GM12878 (cell line): ENCODE results near the gene SEMA4A. TPM values are rescaled to one million over a fixed set of nuclear protein-coding genes. Genes with fewer than 3 reads are reported as not detected.
"Not testable (repeated sequence)": the region's sequence is repeated elsewhere in the genome, so short reads cannot be mapped to it uniquely, and the experiment has no call there.

Experiments used
- ATAC-seq: fragments of 200-7000 bp; cut with Tn5 transposase; 3 replicates; pipeline ENCODE4 v1.9.1; 2020; ENCODE audit warnings: mild to moderate bottlenecking, moderate library complexity
- BruUV-seq: library from RNA; stranded (reverse); fragments of 400-500 nt; replicated peaks from 2 replicates; lab custom pipeline; 2021; lab: Mats Ljungman, UMichigan
- CTCF ChIA-PET: fragments of 300-600 bp; sonication (Branson Sonifier 250); formaldehyde crosslinking; extraction: SDS; loops from one replicate; lab custom pipeline; 2021; ENCODE audit warnings: inconsistent platforms; lab: Yijun Ruan, JAX
- POLR2A ChIA-PET: fragments of 350-600 bp; formaldehyde crosslinking; extraction: SDS; loops from one replicate; lab custom pipeline; 2021; ENCODE audit warnings: inconsistent platforms; lab: Charles Lee
- RAD21 ChIA-PET: fragments of 300-600 bp; sonication (Branson Sonifier 250); formaldehyde crosslinking; loops from one replicate; lab custom pipeline; 2023; ENCODE audit warnings: antibody characterized with exemption; ENCODE audit not compliant: unreplicated experiment; lab: Charles Lee
- SMC1A ChIA-PET: fragments of 300-600 bp; sonication (Branson Sonifier 250); formaldehyde crosslinking; loops from one replicate; lab custom pipeline; 2023; ENCODE audit not compliant: unreplicated experiment, uncharacterized antibody; lab: Charles Lee
- DNase-seq: peaks from one replicate; pipeline ENCODE4 v3.0.0-alpha.2; 2011; ENCODE audit warnings: low read depth, low spot score
- FAIRE-seq: peaks from 3 replicates; lab custom pipeline; 2011; peaks lifted over from hg19 to GRCh38; lab: Jason Lieb, UNC
- H2AFZ ChIP-seq: 2 replicates; pipeline ENCODE4 v1.6.0; 2011; ENCODE audit warnings: low read depth, low read length, control low read depth; ENCODE audit not compliant: control insufficient read depth
- H3K27ac ChIP-seq: 2 replicates; pipeline ENCODE4 v1.5.1; 2011; ENCODE audit warnings: control low read depth; ENCODE audit not compliant: control insufficient read depth, insufficient read depth
- H3K27me3 ChIP-seq, 2 experiments: replicated peaks in 1 of 2; 2 replicates each; pipeline versions ENCODE4 v1.6.0 to v1.6.1; 2011; ENCODE audit warnings: low read length in 1 of 2; ENCODE audit not compliant: control insufficient read depth in 2 of 2, insufficient read depth in 2 of 2
- H3K36me3 ChIP-seq, 2 experiments: 2 replicates each; pipeline ENCODE4 v1.5.1; 2011; ENCODE audit warnings: low read length in 1 of 2; ENCODE audit not compliant: control insufficient read depth in 2 of 2, insufficient read depth in 2 of 2
- H3K4me1 ChIP-seq: 2 replicates; pipeline ENCODE4 v1.6.1; 2011; ENCODE audit warnings: mild to moderate bottlenecking, low read length, moderate library complexity, mixed read lengths; ENCODE audit not compliant: control insufficient read depth, insufficient read depth
- H3K4me2 ChIP-seq: 2 replicates; pipeline ENCODE4 v1.6.0; 2011; ENCODE audit warnings: control low read depth; ENCODE audit not compliant: control insufficient read depth, insufficient read depth
- H3K4me3 ChIP-seq: fragments of 200-600 bp; sonication (generic); 2 replicates; pipeline ENCODE4 v1.5.1; 2016
- H3K79me2 ChIP-seq: 2 replicates; pipeline ENCODE4 v1.6.0; 2011; ENCODE audit warnings: low read length; ENCODE audit not compliant: control insufficient read depth, insufficient read depth
- H3K9ac ChIP-seq: 2 replicates; pipeline ENCODE4 v1.8.0; 2011; ENCODE audit warnings: low read length, control low read depth, mixed read lengths; ENCODE audit not compliant: control insufficient read depth, insufficient read depth
- H3K9me3 ChIP-seq: replicated peaks from 3 replicates; pipeline ENCODE4 v1.5.1; 2011; ENCODE audit warnings: mild to moderate bottlenecking, low read length; ENCODE audit not compliant: control insufficient read depth, insufficient read depth
- H4K20me1 ChIP-seq: 2 replicates; pipeline ENCODE4 v1.6.0; 2011; ENCODE audit not compliant: control insufficient read depth, insufficient read depth
- WGBS: methylation state at CpG from one replicate; pipeline ENCODE4 v1.1.6; 2016; ENCODE audit warnings: low lambda C conversion rate; ENCODE audit not compliant: insufficient replicate concordance, insufficient coverage; ENCODE audit errors: missing lambda C conversion rate; 5-methylcytosine and 5-hydroxymethylcytosine counted together
- in situ Hi-C: fragments of 300-500 bp; cut with MboI; formaldehyde crosslinking; loops from 9 replicates; pipeline ENCODE4 v1.14.3; 2018; ENCODE audit warnings: mixed read lengths
- intact Hi-C: fragments of 100-400 bp; cut with micrococcal nuclease; formaldehyde crosslinking; loops from one replicate; pipeline ENCODE4 v1.14.2; 2022; ENCODE audit not compliant: unreplicated experiment
- polyA plus RNA-seq, 11 experiments: library from polyadenylated mRNA; depleted of rRNA in 4 of 11; unstranded in 6 of 11; stranded (reverse) in 5 of 11; fragments of >200 nt; fragmentation: Nextera tagmentation in 4 of 11; fragmentation: Illumina TruSeq in 1 of 11; extraction: Ambion mirVana in 4 of 11; extraction: Trizol in 1 of 11; gene quantifications; 1 replicate in 1 of 11; 2 replicates in 10 of 11; pipeline versions ENCODE4 v1.2.1 to v1.2.3, GENCODE V29; 2011 to 2016; ENCODE audit warnings: inconsistent platforms in 2 of 11, missing spikeins in 2 of 11, low read depth in 1 of 11
- total RNA-seq, 4 experiments: library from RNA; depleted of rRNA in 3 of 4; stranded (reverse); fragments of >200 nt in 3 of 4; fragmentation: Illumina TruSeq in 1 of 4; extraction: Trizol in 1 of 4; gene quantifications; 2 replicates each; pipeline versions ENCODE4 v1.2.1 to v1.2.3, GENCODE V29; 2013 to 2021

SEMA4A gene
- total and polyA plus RNA-seq, 10 of the 15 experiments (the other 5 are each of a cell fraction or from before 2014, with no cell fraction given), result 2.6 to 64.2 (median 32.8) TPM

DNA sequence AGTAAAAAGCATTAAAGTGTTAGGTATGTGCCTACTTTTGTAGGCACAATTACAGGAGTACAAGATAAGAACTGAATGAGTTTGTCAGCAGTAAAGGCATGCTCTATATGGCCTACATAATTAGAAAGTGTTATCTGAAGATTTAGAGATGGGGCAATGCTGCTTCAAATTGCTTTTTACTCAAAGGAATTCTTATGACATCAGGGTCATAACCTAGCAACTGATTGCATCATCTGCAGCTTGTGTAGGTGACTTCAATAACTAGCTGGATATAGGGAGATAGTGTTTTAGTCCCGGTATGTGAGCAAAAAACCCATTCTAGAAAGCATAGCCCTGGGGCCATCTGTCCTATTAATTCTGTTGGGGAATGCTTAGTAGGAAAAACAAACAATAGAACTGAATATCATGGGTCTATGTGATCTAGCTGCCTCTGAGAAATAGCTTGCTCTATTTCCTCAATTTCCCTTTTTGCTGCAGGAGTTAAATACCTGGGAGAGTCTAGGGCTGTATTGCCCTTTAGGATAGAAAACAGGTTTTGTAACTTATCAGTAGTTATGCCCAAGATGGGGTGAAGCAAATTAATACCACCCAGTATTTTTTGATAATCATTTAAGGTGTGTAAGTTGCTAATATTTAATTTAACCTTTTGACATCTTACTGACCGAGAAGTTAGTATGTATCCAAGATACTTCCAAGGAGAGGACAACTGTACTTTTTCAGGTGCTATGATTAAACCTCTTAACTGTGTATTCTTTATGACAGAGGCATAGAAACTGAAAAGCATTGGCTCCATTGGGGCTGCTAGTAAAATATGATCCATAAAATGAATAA lies 33.2 kb downstream of the SEMA4A start:
- FAIRE-seq, H3K27ac ChIP-seq, H2AFZ ChIP-seq, CTCF ChIA-PET, intact Hi-C loops, H4K20me1 ChIP-seq, ATAC-seq, H3K4me1 ChIP-seq, POLR2A ChIA-PET, H3K9ac ChIP-seq, DNase-seq, H3K4me2 ChIP-seq, H3K9me3 ChIP-seq, H3K79me2 ChIP-seq, H3K4me3 ChIP-seq, BruUV-seq, H3K27me3 ChIP-seq, H3K36me3 ChIP-seq, SMC1A ChIA-PET, in situ Hi-C loops, RAD21 ChIA-PET: not testable (repeated sequence)
- 58% methylated on average over 2 of the region's 2 CpGs for WGBS

DNA sequence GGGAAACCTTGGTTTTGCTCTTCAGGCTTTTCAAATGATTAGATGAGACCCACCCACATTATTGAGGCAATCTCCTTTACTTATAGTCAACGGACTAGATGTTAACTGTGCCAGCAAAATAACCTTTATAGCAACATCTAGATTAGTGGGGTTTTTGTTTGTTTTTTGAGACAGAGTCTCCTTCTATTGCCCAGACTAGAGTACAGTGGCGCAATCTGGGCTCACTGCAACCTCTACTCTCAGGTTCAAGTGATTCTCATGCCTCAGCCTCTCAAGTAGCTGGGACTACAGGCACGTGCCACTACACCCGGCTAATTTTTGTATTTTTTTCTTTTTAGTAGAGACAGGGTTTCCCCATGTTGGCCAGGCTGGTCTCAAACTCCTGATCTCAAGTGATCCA lies 36.9 kb downstream of the SEMA4A start:
- H3K4me3 ChIP-seq, H3K9me3 ChIP-seq, RAD21 ChIA-PET, H3K36me3 ChIP-seq, FAIRE-seq, H3K27ac ChIP-seq, ATAC-seq, H3K27me3 ChIP-seq, H3K4me1 ChIP-seq, H2AFZ ChIP-seq, in situ Hi-C loops, H3K4me2 ChIP-seq, intact Hi-C loops, DNase-seq, H3K9ac ChIP-seq, BruUV-seq, CTCF ChIA-PET, H4K20me1 ChIP-seq: not testable (repeated sequence)
- ChIA-PET POLR2A (interaction anchor here (1.3 kb wide), 1 partner anchor 26 kb away, joined by 4 read pairs; no protein-coding TSS in a partner anchor), SMC1A (interaction anchor here (1.0 to 2.1 kb wide), 3 partner anchors 8 to 40 kb away, joined by 3 to 5 read pairs (median 5); no protein-coding TSS in a partner anchor)
- WGBS, result 97% methylated on average over 4 of the region's 4 CpGs
- H3K79me2 ChIP-seq, result peaks cover 18% of the 10 kb centered on the region
